GM19468 (cell line): ENCODE measurements around the gene MEGF9.
"Not testable (repeated sequence)": the region's sequence is repeated elsewhere in the genome, so short reads cannot be mapped to it uniquely, and the experiment has no call there.

ENCODE experiments used
- ATAC-seq: cut with Tn5 transposase; IDR thresholded peaks from one replicate; pipeline ENCODE4 v1.9.1; 2021; ENCODE audit warnings: mild to moderate bottlenecking, moderate library complexity, moderate number of reproducible peaks; ENCODE audit not compliant: unreplicated experiment; ENCODE audit errors: extremely low read depth

The MEGF9 gene

DNA sequence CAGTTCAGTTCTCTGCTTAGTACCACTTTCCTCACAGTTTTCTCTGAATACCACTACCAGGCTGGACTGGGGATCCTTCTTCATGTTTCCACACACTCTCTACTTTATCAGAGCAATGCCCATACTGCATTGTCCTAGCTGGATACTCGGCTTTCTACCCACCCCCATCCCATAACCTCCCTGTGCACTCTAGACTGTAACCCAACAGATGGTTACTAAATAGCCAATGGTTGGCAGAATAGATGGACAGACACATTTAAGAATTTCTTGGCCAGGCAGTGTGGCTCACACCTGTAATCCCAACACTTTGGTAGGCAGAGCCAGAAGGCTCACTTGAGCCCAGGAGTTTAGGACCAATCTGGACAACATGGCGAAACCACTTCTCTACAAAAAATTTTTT is 157.1 kb downstream of the MEGF9 start:
- ATAC-seq = no peak

- ATAC-seq = no peak
Measured at GRCh38 chr9:120556775-120557174, 157.5 kb downstream of the MEGF9 start.

- ATAC-seq = no peak
Measured at GRCh38 chr9:120555839-120556238, 158.4 kb downstream of the MEGF9 start.

DNA sequence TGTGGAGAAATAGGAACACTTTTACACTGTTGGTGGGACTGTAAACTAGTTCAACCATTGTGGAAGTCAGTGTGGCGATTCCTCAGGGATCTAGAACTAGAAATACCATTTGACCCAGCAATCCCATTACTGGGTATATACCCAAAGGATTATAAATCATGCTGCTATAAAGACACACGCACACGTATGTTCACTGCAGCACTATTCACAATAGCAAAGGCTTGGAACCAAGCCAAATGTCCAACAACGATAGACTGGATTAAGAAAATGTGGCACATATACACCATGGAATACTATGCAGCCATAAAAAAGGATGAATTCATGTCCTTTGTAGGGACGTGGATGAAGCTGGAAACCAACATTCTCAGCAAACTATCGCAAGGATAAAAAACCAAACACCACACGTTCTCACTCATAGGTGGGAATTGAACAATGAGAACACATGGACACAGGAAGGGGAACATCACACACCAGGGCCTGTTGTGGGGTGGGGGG is 162.0 kb downstream of the MEGF9 start:
- ATAC-seq = not testable (repeated sequence)
